Neuronal stem cell (in vitro differentiated cells): ENCODE results near the gene SLC10A3.

Experiments used
- DNase-seq: peaks from one replicate; pipeline ENCODE4 v3.0.0-alpha.2; 2013; ENCODE audit warnings: low spot score
- H2AFZ ChIP-seq: one replicate; pipeline ENCODE4 v1.6.1; 2013; ENCODE audit warnings: mild to moderate bottlenecking, low read length, inconsistent platforms
- H2AK5ac ChIP-seq: 2 replicates; pipeline ENCODE4 v1.6.1; 2013; ENCODE audit warnings: low read depth, mild to moderate bottlenecking, inconsistent platforms, low read length, moderate library complexity, mixed read lengths
- H2BK120ac ChIP-seq: 2 replicates; pipeline ENCODE4 v1.6.1; 2013; ENCODE audit warnings: low read depth, mild to moderate bottlenecking, inconsistent platforms, low read length, moderate library complexity, mixed read lengths
- H2BK12ac ChIP-seq: one replicate; pipeline ENCODE4 v1.6.1; 2013; ENCODE audit warnings: low read length, inconsistent platforms
- H2BK15ac ChIP-seq: 2 replicates; pipeline ENCODE4 v1.6.1; 2013; ENCODE audit warnings: mild to moderate bottlenecking, low read length, inconsistent platforms, mixed read lengths
- H2BK5ac ChIP-seq: one replicate; pipeline ENCODE4 v1.6.1; 2013; ENCODE audit warnings: inconsistent platforms, mild to moderate bottlenecking, low read length, moderate library complexity
- H3K14ac ChIP-seq: one replicate; pipeline ENCODE4 v1.6.1; 2013; ENCODE audit warnings: low read length, inconsistent platforms
- H3K18ac ChIP-seq: 2 replicates; pipeline ENCODE4 v1.6.1; 2013; ENCODE audit warnings: low read length, inconsistent platforms
- H3K23ac ChIP-seq: 2 replicates; pipeline ENCODE4 v1.6.1; 2013; ENCODE audit warnings: low read depth, mild to moderate bottlenecking, mixed read lengths, low read length, inconsistent platforms; ENCODE audit not compliant: poor library complexity
- H3K27ac ChIP-seq: replicated peaks from 3 replicates; pipeline ENCODE4 v1.5.1; 2013; ENCODE audit warnings: low read length, inconsistent platforms
- H3K27me3 ChIP-seq, 3 experiments: 2 replicates each; pipeline ENCODE4 v1.6.1; 2013; ENCODE audit warnings: low read length in 3 of 3, mild to moderate bottlenecking in 2 of 3, inconsistent platforms in 1 of 3, low read depth in 1 of 3, mixed read lengths in 1 of 3, moderate library complexity in 1 of 3; ENCODE audit not compliant: control insufficient read depth in 3 of 3, insufficient read depth in 3 of 3
- H3K36me3 ChIP-seq, 2 donors: replicated peaks in 1 of 2; 2 replicates each; pipeline ENCODE4 v1.6.1; 2013; ENCODE audit warnings: low read length in 2 of 2; ENCODE audit not compliant: control insufficient read depth in 2 of 2, insufficient read depth in 2 of 2
- H3K4ac ChIP-seq: 2 replicates; pipeline ENCODE4 v1.6.1; 2013; ENCODE audit warnings: inconsistent platforms, mild to moderate bottlenecking, low read length, moderate library complexity
- H3K4me1 ChIP-seq, 2 donors: 1 replicate in 1 of 2; 2 replicates in 1 of 2; pipeline ENCODE4 v1.6.1; 2013; ENCODE audit warnings: low read length in 2 of 2, low read depth in 1 of 2; ENCODE audit not compliant: control insufficient read depth in 2 of 2, insufficient read depth in 1 of 2
- H3K4me2 ChIP-seq: one replicate; pipeline ENCODE4 v1.6.1; 2013; ENCODE audit warnings: mild to moderate bottlenecking, low read length, inconsistent platforms; ENCODE audit not compliant: insufficient read depth, poor library complexity, severe bottlenecking
- H3K4me3 ChIP-seq, 2 donors: 2 replicates each; pipeline ENCODE4 v1.5.1; 2013; ENCODE audit warnings: low read length in 2 of 2, mild to moderate bottlenecking in 2 of 2, inconsistent platforms in 1 of 2, moderate library complexity in 1 of 2
- H3K79me1 ChIP-seq: one replicate; pipeline ENCODE4 v1.6.1; 2013; ENCODE audit warnings: low read depth, mild to moderate bottlenecking, inconsistent platforms, low read length, moderate library complexity
- H3K9ac ChIP-seq: one replicate; pipeline ENCODE4 v1.6.1; 2013; ENCODE audit warnings: mild to moderate bottlenecking, low read depth, low read length, inconsistent platforms; ENCODE audit not compliant: poor library complexity
- H3K9me3 ChIP-seq, 2 donors: replicated peaks in 1 of 2; 2 replicates each; pipeline versions ENCODE3 to v1.6.1; 2013; ENCODE audit warnings: low read length in 2 of 2, mild to moderate bottlenecking in 2 of 2, inconsistent platforms in 1 of 2, low read depth in 1 of 2, mixed read lengths in 1 of 2, moderate library complexity in 1 of 2; ENCODE audit not compliant: control insufficient read depth in 2 of 2, insufficient read depth in 1 of 2
- H4K8ac ChIP-seq: one replicate; pipeline ENCODE4 v1.6.1; 2013; ENCODE audit warnings: low read depth, mild to moderate bottlenecking, inconsistent platforms, low read length, moderate library complexity
- H4K91ac ChIP-seq: one replicate; pipeline ENCODE4 v1.6.1; 2013; ENCODE audit warnings: low read length, low read depth, mild to moderate bottlenecking, inconsistent platforms; ENCODE audit not compliant: poor library complexity
- WGBS, 2 donors: extraction: QIAGEN DNeasy Blood & Tissue Kit; methylation state at CpG; one replicate each; pipeline ENCODE4 v1.1.7; 2013; ENCODE audit warnings: missing lambda C conversion rate in 2 of 2, mixed read lengths in 1 of 2; ENCODE audit not compliant: insufficient read length in 2 of 2, insufficient replicate concordance in 1 of 2; ENCODE audit errors: extremely low coverage in 2 of 2; 5-methylcytosine and 5-hydroxymethylcytosine counted together

The SLC10A3 gene

GRCh38 chrX:154440623-154441357, 49.6 kb downstream of the SLC10A3 start:
- no peak overlapping the region for H2AFZ ChIP-seq
- H3K23ac ChIP-seq = no peak overlapping the region
- no peaks in the 10 kb centered on the region for H3K27me3 ChIP-seq
- no peak overlapping the region for H3K4ac ChIP-seq
- H3K9me3 ChIP-seq = no peaks in the 10 kb centered on the region
- no peak overlapping the region for H3K18ac ChIP-seq
- no peak overlapping the region for H2AK5ac ChIP-seq
- H4K8ac ChIP-seq = no peak overlapping the region
- H3K4me2 ChIP-seq = no peak overlapping the region
- peaks cover 13% of the 10 kb centered on the region for H3K79me1 ChIP-seq
- no peak overlapping the region for H2BK15ac ChIP-seq
- H2BK120ac ChIP-seq = no peak overlapping the region
- no peak overlapping the region for H3K14ac ChIP-seq
- no peak overlapping the region for H3K4me3 ChIP-seq
- H2BK5ac ChIP-seq = no peak overlapping the region
- H3K4me1 ChIP-seq = peaks cover 7 to 10% of the 10 kb centered on the region in 2 donors
- WGBS, 2 donors = no CpG with 5 or more reads among the region's 17 CpGs
- no peak overlapping the region for H3K9ac ChIP-seq
- DNase-seq = no peak
- peaks cover 23 to 54% of the 10 kb centered on the region in 2 donors for H3K36me3 ChIP-seq
- H3K27ac ChIP-seq = no peak overlapping the region
- no peak overlapping the region for H4K91ac ChIP-seq
- H2BK12ac ChIP-seq = no peak overlapping the region

DNA sequence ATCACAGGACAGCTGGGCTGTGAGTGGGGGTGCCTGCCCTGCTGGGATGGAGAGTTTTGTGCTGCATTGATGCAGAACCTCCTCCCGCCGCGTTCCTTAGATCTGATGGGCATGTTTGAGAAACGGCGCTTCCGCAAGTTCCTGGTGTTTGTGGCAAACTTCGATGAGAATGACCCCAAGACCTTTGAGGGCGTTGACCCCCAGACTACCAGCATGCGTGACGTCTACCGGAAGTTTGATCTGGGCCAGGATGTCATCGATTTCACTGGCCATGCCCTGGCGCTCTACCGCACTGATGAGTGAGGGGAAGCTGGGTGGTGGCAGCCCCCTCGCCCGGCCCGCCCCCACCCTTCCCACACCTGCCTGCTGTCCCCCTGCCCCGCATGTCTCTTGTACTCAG, 50.6 kb downstream of the SLC10A3 start:
- H3K14ac ChIP-seq = no peak overlapping the region
- H3K79me1 ChIP-seq = peaks cover 13% of the 10 kb centered on the region
- H3K9me3 ChIP-seq = no peaks in the 10 kb centered on the region
- H3K4me1 ChIP-seq = peaks cover 7 to 10% of the 10 kb centered on the region in 2 donors
- no peak overlapping the region for H3K9ac ChIP-seq
- H2BK12ac ChIP-seq = no peak overlapping the region
- H2AK5ac ChIP-seq = no peak overlapping the region
- no peak overlapping the region for H3K4ac ChIP-seq
- no peak overlapping the region for H3K27ac ChIP-seq
- no peak overlapping the region for H2BK120ac ChIP-seq
- no peak overlapping the region for H2AFZ ChIP-seq
- no peak for DNase-seq
- WGBS, 2 donors = no CpG with 5 or more reads among the region's 18 CpGs
- no peak overlapping the region for H3K4me2 ChIP-seq
- H2BK15ac ChIP-seq = no peak overlapping the region
- H3K36me3 ChIP-seq = peaks cover 23 to 63% of the 10 kb centered on the region in 2 donors
- H3K18ac ChIP-seq = no peak overlapping the region
- no peak overlapping the region for H2BK5ac ChIP-seq
- no peak overlapping the region for H3K23ac ChIP-seq
- no peak overlapping the region for H4K91ac ChIP-seq
- no peak overlapping the region for H4K8ac ChIP-seq
- no peak overlapping the region for H3K4me3 ChIP-seq
- H3K27me3 ChIP-seq = no peaks in the 10 kb centered on the region

- no peak overlapping the region for H3K14ac ChIP-seq
- peak overlapping the region; percentile 53 for H2BK5ac ChIP-seq
- no peak overlapping the region for H2BK120ac ChIP-seq
- no peak overlapping the region for H3K23ac ChIP-seq
- H3K9ac ChIP-seq = peak overlapping the region; percentile 81
- H3K27me3 ChIP-seq = no peaks in the 10 kb centered on the region
- H3K4me2 ChIP-seq = peak overlapping the region; percentile 60
- peaks cover 10% of the 10 kb centered on the region for H3K79me1 ChIP-seq
- no peak overlapping the region for H4K8ac ChIP-seq
- H3K4me3 ChIP-seq = peak overlapping the region; percentile 91 to 98
- peaks cover 7% of the 10 kb centered on the region in 2 donors for H3K4me1 ChIP-seq
- DNase-seq = no peak
- no peak overlapping the region for H2AK5ac ChIP-seq
- H2BK15ac ChIP-seq = no peak overlapping the region
- WGBS, 2 donors = no CpG with 5 or more reads among the region's 28 CpGs
- no peak overlapping the region for H2BK12ac ChIP-seq
- no peak overlapping the region for H4K91ac ChIP-seq
- H3K18ac ChIP-seq = no peak overlapping the region
- no peak overlapping the region for H2AFZ ChIP-seq
- H3K4ac ChIP-seq = no peak overlapping the region
- H3K27ac ChIP-seq = no peak overlapping the region
- H3K9me3 ChIP-seq = no peaks in the 10 kb centered on the region
- peaks cover 30 to 79% of the 10 kb centered on the region in 2 donors for H3K36me3 ChIP-seq
Observed at GRCh38 chrX:154437971-154438893, 52.2 kb downstream of the SLC10A3 start.
